HG03196 (cell line): Measurements from ENCODE around the gene ZMYND11.

ENCODE experiments used
- ATAC-seq: cut with Tn5 transposase; IDR thresholded peaks from one replicate; pipeline ENCODE4 v1.9.1; 2021; ENCODE audit not compliant: unreplicated experiment

The ZMYND11 gene

DNA sequence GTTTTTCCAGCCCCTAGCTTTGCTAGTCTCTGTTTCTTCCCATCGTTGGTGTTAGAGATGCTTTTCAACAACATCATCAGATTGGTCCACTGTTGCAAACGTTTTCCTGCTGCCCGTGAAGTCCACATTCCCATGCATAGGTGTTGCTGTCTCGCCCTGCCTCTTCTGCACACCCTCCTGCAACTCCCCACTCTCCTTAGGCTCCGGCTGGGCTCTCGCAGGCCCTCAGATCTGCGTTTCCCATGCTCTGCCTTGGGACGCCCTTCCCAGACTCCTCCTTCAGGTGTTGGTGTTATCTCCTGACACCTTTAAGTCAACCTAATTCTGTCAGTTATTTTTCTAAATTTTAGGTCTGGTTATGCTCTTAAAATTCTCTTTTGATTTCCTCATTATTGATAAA lies 55.0 kb downstream of the ZMYND11 start:
- ATAC-seq = no peak

DNA sequence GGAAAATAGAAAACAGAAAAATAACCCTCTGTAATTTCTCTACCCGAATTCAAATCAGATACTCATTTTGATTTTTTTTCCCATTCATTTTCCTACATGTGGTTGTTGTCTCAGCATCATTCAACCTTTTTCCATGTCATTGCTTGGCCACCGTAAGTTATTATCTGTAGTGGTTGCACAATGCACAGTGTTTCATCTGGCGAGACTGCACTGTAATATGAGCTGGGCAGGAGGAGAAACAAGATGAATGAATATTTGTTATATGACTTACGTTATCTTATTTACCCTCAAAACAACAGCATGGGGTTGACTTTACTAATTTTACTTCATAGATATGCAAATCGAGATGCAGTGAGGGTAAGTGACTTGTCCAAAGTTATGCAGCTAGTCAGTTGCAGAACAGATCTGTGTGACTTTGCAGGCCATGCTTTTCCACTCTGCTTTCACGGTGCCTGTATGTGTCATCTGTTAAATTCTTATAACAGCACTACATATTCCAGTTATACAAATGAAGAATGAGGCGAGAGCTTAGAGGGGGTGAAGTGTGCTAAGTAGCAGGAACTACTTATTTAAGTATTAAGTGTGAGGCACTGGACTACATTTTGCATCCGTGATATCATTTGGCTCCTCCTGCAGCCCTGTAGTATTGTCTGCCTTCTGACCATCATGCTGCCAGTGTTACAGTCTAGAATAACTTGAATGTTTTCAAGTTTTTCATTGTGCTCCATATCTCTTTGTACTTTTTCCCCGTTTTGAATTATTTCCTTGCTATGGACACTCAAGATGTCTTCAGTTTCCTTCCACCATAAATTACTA lies 56.7 kb downstream of the ZMYND11 start:
- ATAC-seq = no peak

DNA sequence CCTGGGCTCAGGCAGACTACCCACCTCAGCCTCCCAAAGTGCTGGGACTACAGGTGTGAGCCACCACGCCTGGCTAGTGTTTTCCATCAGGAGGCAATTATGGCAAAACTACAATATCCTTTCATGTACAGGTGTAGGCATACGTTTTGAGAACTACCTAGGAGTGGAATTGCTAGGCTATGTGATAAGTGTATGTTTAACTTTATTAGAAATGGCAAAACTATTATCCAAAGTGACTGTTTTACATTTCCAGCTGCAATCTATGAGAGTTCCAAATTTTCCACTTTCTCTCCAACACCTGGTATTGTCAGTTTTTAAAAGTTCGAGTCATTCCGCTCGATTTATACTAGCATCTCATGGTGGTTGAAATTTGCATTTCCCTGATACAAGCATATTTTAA lies 59.0 kb downstream of the ZMYND11 start:
- ATAC-seq = no peak

DNA sequence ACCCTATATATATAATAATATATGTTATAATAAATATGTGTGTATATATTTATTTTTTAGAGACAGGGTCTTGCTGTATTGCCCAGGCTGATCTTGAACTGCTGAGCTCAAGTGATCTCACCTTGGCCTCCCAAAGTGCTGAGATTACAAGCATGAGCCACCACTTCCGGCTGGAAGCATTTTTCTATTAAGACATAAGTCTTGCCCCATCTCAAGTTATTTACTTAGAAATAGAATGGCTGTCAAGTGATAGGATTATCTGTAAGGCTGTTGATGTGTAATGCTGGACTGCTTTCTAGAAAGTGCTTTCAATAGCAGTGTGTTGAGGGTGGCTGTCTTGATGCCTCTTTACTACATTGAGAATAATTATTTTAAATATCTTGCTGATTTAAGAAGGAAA lies 65.2 kb downstream of the ZMYND11 start:
- ATAC-seq = no peak

DNA sequence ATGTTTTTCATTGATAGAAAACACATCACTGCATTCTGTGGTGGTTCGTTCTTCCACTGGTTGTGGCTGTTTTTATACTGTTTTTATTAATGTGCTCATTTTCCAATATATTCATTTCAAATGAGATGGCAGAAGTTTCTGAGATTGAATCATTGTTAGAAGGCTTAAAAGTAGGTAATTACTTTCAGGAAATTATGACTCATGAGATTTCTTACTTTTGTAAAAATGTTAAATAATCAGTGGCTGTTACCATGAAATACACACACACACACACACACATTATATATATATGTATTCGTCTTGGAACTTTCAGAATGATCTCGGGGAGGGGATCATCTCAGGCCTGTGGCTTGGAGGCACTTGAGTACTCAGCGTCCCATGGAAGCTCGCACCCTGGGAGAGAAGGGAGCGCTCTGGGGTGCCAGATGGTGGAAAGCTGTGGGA lies 66.1 kb downstream of the ZMYND11 start:
- no peak for ATAC-seq

DNA sequence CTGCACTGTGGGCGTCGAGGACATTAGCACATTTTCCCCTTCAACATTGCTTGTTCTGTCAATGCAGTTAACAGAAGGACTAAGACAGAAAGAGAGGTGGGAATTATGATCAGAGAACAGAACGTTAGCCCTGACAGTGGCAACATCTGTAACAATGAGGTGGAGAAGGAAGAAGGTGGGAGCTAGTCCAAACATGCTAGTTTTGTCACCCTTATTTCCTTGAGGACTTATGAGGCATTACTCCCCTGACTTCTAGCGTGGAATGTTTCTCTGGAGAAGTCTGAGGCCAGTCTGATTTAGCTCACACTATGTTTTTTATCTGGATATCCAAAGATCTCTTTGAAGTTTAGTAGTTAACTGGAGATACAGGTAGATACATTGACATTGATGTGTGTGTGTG lies 73.4 kb downstream of the ZMYND11 start:
- ATAC-seq = no peak

DNA sequence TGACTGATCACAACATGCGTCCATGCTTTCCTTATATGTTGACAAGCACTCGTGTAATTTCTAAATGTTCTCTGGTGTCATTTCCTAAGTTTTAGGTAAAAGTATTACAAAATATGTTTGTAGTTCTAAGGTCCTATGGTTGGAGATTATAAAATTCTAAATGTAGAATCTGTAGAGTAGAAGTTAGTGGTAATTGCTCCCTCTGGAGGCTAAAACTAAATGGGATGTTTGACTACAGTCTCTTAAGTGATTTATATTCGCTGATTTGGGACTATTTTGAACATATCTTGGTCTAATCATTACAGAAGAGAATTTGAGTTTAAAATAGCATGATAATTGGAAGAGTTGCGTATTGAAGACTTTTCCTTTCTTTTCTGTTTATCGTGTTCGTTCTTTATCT lies 74.1 kb downstream of the ZMYND11 start:
- no peak for ATAC-seq

DNA sequence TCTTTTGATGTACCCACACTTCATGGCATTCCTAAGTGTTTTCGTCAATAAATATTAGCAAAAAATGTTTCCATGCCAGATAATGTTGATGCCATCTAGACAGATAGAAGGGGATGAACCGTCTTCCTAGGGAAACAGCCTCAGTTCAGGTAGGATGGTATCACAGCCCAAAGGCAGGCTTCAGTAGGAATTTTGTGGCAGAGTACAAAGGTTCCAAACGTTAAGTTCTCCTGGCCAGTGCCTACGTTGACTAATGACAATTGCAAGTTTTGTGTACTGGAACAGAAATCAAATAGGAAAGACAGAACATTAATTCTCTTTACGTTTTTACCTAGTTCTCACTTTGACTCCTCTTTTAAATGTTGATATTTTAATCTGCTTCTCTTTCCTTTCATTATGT lies 75.0 kb downstream of the ZMYND11 start:
- no peak for ATAC-seq

DNA sequence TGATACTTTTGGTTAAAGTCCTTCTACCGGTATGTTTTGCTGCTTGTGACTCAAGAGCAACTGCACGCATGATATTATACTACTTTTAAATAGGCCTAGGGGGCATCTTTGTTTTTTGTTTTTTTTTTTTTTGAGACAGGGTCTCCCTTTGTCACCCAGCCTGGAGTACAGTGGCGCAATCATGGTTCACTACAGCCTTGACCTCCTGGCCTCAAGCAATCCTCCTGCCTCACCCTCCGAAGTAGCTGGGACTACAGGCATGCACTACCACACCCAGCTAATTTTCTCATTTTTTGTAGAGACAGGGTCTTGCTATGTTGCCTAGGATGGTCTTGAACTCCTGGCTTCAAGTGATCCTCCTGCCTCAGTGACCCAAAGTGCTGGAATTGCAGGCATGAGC lies 80.2 kb downstream of the ZMYND11 start:
- ATAC-seq = no peak

DNA sequence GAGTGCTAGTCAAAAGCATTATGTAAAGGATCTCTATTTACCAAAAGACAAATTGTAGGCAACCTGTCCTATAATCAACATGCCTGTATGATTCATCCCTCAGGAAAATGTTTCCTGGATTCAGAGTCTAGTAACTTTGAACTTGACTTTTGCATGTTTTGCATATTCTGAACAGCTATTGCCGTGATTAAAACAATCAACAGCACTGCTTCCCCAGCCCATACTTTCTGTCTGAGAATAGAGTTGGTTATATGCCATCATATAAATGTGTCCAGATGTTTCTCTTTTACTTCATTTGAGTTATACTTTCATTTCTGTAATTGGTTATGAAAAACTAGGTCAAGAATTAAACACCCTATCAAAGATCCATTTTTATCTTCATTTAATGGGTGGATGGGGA lies 83.5 kb downstream of the ZMYND11 start:
- no peak for ATAC-seq

DNA sequence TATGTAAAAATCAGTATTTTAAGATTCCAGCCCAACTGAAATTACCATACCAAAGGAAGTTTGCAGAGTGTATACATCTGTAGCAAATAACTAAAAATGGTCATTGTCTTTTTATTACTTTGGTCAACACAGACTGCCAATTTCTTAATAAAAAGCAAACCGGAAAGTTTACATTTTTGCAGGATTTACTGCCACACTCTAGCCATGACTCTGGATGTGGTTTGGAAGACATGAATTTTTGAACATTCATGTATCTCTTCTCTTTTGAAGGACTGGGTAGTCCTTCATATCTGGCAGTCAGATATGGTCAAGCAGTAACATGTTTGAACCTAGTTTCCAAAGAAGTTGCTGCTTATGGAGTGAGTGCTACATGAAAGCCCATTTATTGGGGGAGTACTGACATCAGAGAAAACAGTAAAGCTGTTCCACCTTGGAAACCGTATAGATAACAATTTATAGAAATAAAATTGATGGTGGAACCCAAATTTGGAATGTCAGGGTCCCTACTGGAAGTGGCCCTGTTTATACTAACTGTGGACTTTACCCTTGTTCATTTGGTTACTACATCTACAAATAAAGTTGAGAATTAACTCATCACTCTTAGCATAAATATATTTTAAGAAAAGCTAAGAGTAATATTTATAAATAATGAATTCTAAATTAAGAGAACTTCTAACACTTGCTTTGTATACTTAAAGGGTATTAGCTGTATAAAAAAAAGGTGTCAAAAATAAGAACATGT lies 84.6 kb downstream of the ZMYND11 start:
- no peak for ATAC-seq

DNA sequence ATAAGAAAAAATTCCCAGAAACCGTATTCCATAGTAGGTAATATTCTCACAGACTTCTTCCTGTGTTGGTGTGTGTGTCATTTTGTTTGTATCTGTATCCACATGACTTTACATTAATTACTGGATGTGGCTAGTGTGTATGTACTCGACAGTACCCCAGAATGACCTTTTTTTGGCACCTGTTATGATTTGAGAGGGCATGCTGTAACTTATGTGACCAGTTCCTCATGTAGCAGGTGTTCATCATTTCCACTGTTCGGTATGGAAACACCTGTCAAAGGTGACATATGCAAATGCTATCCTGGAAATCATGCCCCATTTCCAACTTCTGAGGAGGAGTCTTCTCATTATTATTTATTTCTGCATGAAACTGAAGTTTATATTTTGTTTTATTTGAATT lies 89.3 kb downstream of the ZMYND11 start:
- ATAC-seq = no peak

DNA sequence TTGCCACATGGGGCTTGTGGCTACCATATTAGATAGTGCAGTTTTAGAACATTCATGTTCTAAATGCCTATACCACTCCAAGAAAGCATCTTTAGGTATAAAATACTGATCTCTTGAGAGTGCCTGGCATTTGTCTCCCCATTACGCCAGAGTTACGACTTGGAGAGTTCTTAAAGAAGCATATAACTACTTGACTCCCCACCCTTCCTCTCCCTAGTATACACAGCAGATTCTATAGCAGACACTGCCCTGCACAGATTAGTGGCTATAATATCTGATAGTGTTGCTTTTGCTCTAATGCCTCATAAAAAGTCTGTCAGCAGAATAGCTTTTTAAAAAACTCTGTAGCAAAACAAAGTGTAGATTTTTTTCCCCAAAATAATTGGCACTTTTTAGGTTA lies 90.8 kb downstream of the ZMYND11 start:
- no peak for ATAC-seq

DNA sequence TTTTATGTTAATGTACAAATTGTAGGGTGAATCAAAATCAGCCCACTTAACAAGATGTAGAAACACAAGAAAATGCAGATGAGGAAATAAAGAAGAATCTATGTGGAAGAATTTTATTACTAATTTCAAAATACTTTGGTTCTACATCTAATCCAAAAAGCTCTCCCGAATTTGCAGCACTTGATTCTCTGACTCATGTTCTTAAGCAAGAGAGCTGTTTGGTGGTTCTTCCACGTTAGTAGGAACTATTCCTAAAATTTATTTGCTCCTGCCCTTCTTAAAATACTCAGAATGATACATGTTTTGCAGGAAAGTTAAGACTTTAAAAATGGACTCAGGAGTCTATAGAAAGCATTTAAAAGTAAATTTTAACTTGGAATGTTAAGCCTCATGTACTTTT lies 91.8 kb downstream of the ZMYND11 start:
- ATAC-seq = no peak

DNA sequence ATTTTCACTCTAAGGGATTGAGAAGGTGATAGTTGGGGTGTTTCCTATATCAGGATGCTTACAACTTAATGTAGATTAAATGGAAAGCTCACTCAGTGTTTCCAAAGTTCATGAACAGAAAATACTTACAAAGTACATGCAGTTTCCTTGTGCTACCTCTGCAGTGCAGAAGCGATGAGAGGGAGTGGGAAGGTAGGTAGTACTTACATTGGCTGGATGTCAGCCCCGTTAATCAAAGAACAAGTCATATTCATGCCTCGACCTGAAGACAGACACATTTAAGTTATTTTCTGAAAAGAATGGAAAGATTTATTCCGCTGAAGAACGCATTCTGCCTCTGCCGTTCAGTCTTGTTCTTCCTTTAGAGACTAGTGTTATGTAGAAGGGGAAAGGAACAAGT lies 93.1 kb downstream of the ZMYND11 start:
- ATAC-seq = no peak

DNA sequence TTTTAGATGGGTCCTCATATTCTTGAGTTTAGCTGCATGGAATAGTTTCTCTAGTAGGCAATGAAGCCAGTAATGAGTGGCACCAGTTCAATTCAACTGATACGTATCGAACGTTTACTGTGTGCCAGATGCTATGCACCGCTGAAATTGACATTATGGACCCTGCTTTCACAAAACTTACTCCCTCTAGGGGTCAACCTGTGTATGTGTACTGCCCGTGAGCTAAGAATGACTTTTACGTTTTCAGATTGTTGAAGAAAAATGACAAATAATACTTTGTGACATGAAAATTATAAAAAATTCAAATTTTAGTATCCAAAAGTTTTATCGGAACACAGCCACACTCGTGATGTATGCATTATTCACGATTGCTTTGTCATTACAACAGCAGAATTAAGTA lies 95.5 kb downstream of the ZMYND11 start:
- no peak for ATAC-seq

DNA sequence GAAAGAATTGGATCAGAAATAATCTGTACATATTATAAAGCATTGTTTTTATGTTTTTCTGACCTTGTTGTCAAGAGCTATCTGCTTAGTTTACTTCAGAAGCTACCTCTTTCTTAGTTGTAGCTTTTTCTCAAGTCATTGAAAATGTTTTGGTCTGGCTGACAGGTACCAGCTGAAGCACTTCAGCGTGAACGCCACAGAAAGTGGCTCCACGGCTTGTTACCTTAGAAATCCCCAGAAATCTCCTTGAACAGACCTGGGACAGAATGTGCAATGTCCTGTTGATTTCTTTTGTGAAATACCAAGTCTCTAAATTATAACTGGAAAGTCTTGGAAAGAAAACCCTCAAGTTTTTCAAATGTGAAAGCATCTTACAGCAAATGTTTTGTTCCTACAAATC lies 96.8 kb downstream of the ZMYND11 start:
- ATAC-seq = no peak

DNA sequence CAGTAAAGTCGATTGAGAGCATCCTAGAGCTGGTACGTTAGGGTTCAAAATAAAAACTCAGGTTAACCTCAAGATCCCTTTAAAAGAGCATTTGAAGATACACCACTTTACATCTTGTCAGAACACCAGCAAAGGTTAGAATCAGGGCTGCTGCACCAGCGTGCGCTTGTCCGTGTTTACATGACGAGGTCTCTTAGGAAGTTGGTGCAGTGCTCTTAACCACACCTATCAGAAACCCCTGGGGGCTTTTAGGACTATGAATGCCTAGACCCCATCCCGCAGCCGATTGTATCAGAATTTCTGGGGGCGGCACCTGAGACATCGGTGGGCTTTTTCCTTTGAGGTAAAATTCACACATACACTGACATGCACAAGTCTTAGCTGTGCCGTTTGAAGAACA lies 97.6 kb downstream of the ZMYND11 start:
- ATAC-seq = no peak

DNA sequence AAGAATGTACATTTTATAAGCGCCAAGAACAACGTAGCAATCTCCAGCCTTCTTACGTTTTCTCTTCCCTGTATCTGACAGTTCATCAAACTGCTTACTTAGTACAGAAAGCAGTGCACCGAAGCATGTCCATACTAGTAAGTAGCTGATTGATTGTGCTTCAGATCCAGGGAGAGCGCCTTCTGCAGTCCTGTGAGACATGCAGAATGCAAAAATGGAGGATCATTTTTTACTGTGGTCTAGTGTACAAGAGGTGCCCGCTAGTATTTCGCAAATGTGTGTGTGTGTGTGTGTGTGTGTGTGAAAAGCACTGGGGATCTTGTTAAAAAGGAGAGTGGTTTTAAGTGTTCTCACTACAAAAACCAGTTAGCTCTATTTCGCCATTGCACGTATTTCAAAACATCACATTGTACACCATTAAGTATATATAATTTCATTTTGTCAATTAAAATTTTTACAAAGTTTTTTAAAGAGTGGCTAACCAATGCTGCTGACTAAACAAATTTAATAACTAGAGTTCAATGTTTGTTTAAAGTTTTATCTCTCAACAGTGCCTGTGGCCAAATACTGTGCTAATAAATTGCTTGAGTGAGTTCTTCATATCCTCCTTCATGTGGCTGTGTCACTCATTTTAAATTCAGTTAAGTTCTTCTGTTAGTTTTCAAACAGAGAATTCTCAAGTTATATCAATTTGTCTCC lies 99.6 kb downstream of the ZMYND11 start:
- ATAC-seq = no peak

DNA sequence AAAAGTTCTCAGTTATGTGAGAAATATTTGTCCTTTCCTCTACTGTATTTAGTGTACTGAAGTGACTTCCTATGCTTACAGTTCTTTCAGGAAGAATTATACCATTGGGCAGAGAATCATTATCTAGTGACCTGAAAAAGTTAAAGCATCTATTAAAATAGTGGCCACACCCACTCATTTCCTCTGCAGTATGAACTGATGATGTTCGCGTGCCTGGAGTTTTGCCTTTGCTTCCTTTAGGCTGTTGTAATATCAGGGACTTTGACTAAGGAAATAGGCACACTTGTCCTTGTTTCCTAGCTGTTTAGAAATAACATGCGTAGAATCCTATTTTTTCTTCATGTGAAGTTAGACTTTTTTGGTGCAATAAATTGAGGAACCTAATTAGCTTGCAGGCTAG lies 100.7 kb downstream of the ZMYND11 start:
- no peak for ATAC-seq

DNA sequence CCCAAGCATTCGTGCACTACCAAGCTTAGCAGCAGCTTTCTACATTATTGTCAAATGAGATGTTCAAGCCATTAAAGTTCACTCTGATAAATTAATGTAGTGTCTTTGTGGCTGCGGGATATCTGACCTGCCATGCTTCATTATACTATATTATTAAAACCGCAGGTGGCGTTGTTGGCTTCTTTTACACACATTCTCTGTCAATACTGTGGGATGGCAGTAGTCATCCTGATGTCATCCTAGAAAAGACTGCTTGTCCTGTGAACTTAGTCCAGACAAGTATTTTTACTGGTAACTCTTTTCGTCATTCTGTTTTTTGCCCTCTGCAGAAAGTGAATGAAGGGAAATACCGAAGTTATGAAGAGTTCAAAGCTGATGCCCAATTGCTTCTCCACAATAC lies 103.9 kb downstream of the ZMYND11 start:
- no peak for ATAC-seq

DNA sequence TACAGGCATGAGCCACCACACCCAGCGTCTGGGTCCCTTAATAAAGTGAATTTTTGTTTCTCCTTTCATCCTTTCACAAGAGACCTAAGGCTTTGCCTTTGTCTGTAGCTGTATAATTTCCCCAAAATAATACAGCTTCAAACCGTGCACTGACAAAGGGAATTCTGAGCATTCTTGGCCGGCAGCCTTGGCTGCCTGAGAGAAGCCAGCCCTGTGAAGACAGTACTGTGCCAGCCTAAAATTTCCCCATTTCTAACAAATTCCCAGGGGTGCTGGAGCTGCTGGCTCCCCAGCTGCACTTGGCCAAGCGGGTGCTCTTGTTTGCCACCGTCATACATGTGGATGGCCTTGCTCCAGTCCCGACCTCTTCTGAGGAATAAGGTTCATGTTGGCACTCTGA lies 106.2 kb downstream of the ZMYND11 start:
- no peak for ATAC-seq
